Measurements from ENCODE around the gene GRID1. TPM values are rescaled to one million over a fixed set of nuclear protein-coding genes. Genes with fewer than 3 reads are reported as not detected.

Gene GRID1
- total RNA-seq, 1 donor from 2014 or later = 0.22 TPM

GRCh38 chr10:86333826-86334487, 32.6 kb downstream of the GRID1 start:
- H3K27me3 Mint-ChIP-seq = peaks cover 11% of the 10 kb centered on the region
- TF ChIP-seq CTCF (IDR thresholded peaks at IDR 0.05; ENCODE audit: unreplicated experiment) = no peak
- no peaks in the 10 kb centered on the region for H3K9me3 Mint-ChIP-seq (ENCODE audit: low read depth)
- no peak overlapping the region for H3K4me3 Mint-ChIP-seq (ENCODE audit: low read depth)
- no peaks in the 10 kb centered on the region for H3K36me3 Mint-ChIP-seq (ENCODE audit: insufficient read depth)
- no peak for DNase-seq (ENCODE audit: low spot score, unreplicated experiment)
- no peak overlapping the region for H3K27ac Mint-ChIP-seq
- no peaks in the 10 kb centered on the region for H3K4me1 Mint-ChIP-seq (ENCODE audit: low read depth)

GRCh38 chr10:86331861-86332260, 34.7 kb downstream of the GRID1 start:
- no peaks in the 10 kb centered on the region for H3K9me3 Mint-ChIP-seq (ENCODE audit: low read depth)
- no peak overlapping the region for H3K4me3 Mint-ChIP-seq (ENCODE audit: low read depth)
- H3K27ac Mint-ChIP-seq = no peak overlapping the region
- no peaks in the 10 kb centered on the region for H3K36me3 Mint-ChIP-seq (ENCODE audit: insufficient read depth)
- no peaks in the 10 kb centered on the region for H3K4me1 Mint-ChIP-seq (ENCODE audit: low read depth)
- DNase-seq (ENCODE audit: low spot score, unreplicated experiment) = no peak
- peaks cover 11% of the 10 kb centered on the region for H3K27me3 Mint-ChIP-seq
- no peak for TF ChIP-seq CTCF (IDR thresholded peaks at IDR 0.05; ENCODE audit: unreplicated experiment)

- no peak for DNase-seq (ENCODE audit: low spot score, unreplicated experiment)
- no peak overlapping the region for H3K27ac Mint-ChIP-seq
- H3K4me1 Mint-ChIP-seq (ENCODE audit: low read depth) = no peaks in the 10 kb centered on the region
- no peak for TF ChIP-seq CTCF (IDR thresholded peaks at IDR 0.05; ENCODE audit: unreplicated experiment)
- no peaks in the 10 kb centered on the region for H3K9me3 Mint-ChIP-seq (ENCODE audit: low read depth)
- H3K4me3 Mint-ChIP-seq (ENCODE audit: low read depth) = no peak overlapping the region
- no peaks in the 10 kb centered on the region for H3K36me3 Mint-ChIP-seq (ENCODE audit: insufficient read depth)
- H3K27me3 Mint-ChIP-seq = peaks cover 11% of the 10 kb centered on the region
These were observed 35.5 kb downstream of the GRID1 start for GRCh38 chr10:86330778-86331763.

GRCh38 chr10:86329896-86330680, 36.5 kb downstream of the GRID1 start:
- H3K4me1 Mint-ChIP-seq (ENCODE audit: low read depth) = no peaks in the 10 kb centered on the region
- DNase-seq (ENCODE audit: low spot score, unreplicated experiment) = no peak
- no peak overlapping the region for H3K4me3 Mint-ChIP-seq (ENCODE audit: low read depth)
- no peaks in the 10 kb centered on the region for H3K9me3 Mint-ChIP-seq (ENCODE audit: low read depth)
- no peak overlapping the region for H3K27ac Mint-ChIP-seq
- TF ChIP-seq CTCF (IDR thresholded peaks at IDR 0.05; ENCODE audit: unreplicated experiment) = no peak
- peaks cover 11% of the 10 kb centered on the region for H3K27me3 Mint-ChIP-seq
- no peaks in the 10 kb centered on the region for H3K36me3 Mint-ChIP-seq (ENCODE audit: insufficient read depth)

Measured in progenitor cell of endocrine pancreas (in vitro differentiated cells).